Measurements from ENCODE around the gene SH3PXD2A.

The SH3PXD2A gene

GRCh38 chr10:103820101-103821062 lies 35.0 kb downstream of the SH3PXD2A start:
- TF ChIP-seq CTCF (conservative IDR thresholded peaks at IDR 0.05; ENCODE audit: low read depth, low read length): no peak
- H3K4me3 ChIP-seq (ENCODE audit: low read length): no peak overlapping the region
- no peak for DNase-seq (ENCODE audit: low read depth)

DNA sequence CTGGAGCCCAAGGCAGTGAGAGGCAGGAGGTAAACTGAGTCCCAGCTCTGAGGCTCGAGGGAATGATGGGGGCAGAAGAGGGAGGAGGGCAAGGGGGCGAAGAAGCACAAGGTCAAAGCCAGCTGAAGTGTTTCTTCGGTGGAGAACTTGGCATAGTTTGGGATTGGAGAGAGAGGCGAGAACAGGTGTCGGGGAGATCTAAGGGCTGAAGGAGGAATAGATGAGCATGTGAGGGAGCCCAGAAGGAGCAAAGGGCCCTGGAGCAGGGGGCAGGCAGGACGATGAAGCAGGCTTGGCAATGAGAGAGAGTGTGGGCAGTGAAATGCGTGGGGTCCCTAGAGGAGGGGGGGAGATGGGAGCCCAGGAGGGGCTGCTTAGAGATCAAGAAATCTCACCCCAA lies 35.9 kb downstream of the SH3PXD2A start:
- no peak for DNase-seq (ENCODE audit: low read depth)
- TF ChIP-seq CTCF (conservative IDR thresholded peaks at IDR 0.05; ENCODE audit: low read depth, low read length): no peak
- no peak overlapping the region for H3K4me3 ChIP-seq (ENCODE audit: low read length)

DNA sequence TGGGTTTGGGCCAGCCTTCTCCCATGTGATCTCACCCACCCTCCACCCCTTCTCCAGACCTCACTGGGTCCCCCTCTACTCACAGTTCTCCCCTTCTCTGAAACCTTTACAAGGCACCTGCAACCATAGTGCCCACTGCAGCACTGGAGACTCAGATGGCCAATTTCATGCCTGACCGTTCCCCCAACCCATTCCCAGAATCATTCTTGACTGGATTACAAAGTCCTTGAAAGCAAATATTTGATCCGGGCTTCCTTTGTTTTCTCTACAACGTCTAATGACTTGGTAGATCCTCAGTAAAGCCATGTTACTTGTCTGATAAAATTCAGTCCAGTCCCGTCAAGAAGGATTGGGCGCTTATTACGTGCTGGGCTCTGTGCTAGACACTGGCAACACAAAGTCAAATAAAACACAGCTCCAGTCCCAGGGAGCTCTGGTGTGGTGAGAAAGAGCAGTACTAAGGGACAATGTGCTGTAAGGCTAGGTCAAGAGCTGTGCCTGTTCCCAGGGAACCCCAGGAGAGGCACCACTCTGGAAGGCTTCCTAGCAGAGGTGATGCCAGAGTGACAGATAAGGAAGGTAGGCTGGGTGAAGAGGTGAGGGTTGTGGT lies 36.5 kb downstream of the SH3PXD2A start:
- TF ChIP-seq CTCF (conservative IDR thresholded peaks at IDR 0.05; ENCODE audit: low read depth, low read length): no peak
- H3K4me3 ChIP-seq (ENCODE audit: low read length): no peak overlapping the region
- DNase-seq (ENCODE audit: low read depth): no peak

GRCh38 chr10:103818105-103818504 lies 37.3 kb downstream of the SH3PXD2A start:
- no peak for TF ChIP-seq CTCF (conservative IDR thresholded peaks at IDR 0.05; ENCODE audit: low read depth, low read length)
- DNase-seq (ENCODE audit: low read depth): no peak
- no peak overlapping the region for H3K4me3 ChIP-seq (ENCODE audit: low read length)

DNA sequence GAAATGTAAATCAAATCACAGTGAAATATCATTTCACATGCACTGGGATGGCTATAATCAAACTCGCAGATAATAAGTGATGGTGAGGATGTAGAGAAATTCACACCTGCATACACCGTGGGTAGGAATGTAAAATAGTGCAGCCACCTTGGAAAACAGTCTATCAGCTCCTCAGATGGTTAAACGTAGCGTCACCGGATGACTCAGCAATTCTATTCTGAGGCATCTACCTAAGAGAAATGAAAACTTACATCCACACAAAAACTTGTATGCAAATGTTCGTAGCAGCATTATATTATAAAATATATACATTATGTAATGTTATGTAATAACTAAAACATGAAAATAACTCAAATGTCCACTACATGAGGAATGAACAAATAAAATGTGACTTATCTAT lies 38.9 kb downstream of the SH3PXD2A start:
- no peak for DNase-seq (ENCODE audit: low read depth)
- no peak for TF ChIP-seq CTCF (conservative IDR thresholded peaks at IDR 0.05; ENCODE audit: low read depth, low read length)
- H3K4me3 ChIP-seq (ENCODE audit: low read length): no peak overlapping the region

GRCh38 chr10:103814626-103815370 lies 40.6 kb downstream of the SH3PXD2A start:
- H3K4me3 ChIP-seq (ENCODE audit: low read length): no peak overlapping the region
- no peak for TF ChIP-seq CTCF (conservative IDR thresholded peaks at IDR 0.05; ENCODE audit: low read depth, low read length)

More at GRCh38 chr10:103814626-103815370, 40.6 kb downstream of the SH3PXD2A start:
- no peak for DNase-seq (ENCODE audit: low read depth)

Data from retinal pigment epithelial cell (primary cell).